ENCODE measurements around the gene GAS2.

Gene GAS2

DNA sequence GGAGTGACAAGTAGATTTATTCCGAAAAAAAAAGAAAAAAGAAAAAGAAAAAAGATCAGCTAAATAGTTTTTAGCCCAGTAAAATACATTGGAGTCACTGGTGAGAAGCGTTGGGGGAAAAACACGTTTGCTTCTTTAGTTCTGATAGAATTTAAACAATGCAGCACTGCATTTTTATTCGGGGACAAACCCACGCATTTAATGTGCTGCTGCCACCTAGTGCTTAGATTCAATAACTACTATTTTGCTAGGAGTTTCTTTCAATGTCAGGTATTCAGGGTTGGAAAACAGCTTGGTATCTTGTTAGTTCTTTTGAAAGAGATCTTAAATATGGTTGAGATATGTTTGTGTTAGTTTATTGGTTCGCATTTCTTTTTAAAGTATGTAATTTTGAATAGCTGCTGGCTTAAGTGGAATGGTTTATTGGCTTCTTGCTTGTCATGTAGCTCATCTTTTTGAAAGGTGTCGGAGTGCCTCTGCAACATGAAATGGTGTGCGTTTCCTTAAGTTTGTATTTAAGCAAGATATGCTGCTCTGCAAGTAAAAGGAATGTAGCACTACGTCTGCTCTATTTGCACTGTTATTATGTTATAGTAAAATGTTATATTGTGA, 121.2 kb downstream of the GAS2 start:
- DNase-seq (ENCODE audit: low read depth): peak; percentile 2

- no peak for DNase-seq (ENCODE audit: low read depth)
These were observed 126.1 kb downstream of the GAS2 start for GRCh38 chr11:22792497-22792896.

GRCh38 chr11:22795914-22796313, 129.5 kb downstream of the GAS2 start:
- DNase-seq (ENCODE audit: low read depth): no peak

GRCh38 chr11:22797047-22797446, 130.6 kb downstream of the GAS2 start:
- DNase-seq (ENCODE audit: low read depth): no peak

GRCh38 chr11:22798901-22799300, 132.5 kb downstream of the GAS2 start:
- no peak for DNase-seq (ENCODE audit: low read depth)

DNA sequence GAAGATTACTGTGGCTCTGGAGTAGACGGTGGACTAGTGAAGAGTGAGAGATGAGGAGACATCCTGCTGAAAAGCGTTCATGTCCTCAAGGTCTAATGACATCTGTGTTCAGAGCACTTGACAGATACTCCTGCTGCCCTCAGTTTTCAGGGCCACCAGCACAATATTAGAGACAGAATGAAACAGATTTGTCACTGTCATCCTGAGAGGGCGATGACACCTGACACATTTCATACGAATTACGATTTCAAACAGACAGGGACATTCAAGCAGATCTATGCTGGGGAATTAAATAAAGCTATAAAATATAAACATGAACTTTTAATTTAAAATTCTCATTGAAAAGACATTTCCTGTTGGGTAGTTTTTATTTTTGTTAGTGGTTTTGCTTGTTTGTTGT, 134.1 kb downstream of the GAS2 start:
- DNase-seq (ENCODE audit: low read depth): no peak

GRCh38 chr11:22802861-22803260, 136.4 kb downstream of the GAS2 start:
- DNase-seq (ENCODE audit: low read depth): no peak

GRCh38 chr11:22807391-22807790, 141.0 kb downstream of the GAS2 start:
- no peak for DNase-seq (ENCODE audit: low read depth)

DNA sequence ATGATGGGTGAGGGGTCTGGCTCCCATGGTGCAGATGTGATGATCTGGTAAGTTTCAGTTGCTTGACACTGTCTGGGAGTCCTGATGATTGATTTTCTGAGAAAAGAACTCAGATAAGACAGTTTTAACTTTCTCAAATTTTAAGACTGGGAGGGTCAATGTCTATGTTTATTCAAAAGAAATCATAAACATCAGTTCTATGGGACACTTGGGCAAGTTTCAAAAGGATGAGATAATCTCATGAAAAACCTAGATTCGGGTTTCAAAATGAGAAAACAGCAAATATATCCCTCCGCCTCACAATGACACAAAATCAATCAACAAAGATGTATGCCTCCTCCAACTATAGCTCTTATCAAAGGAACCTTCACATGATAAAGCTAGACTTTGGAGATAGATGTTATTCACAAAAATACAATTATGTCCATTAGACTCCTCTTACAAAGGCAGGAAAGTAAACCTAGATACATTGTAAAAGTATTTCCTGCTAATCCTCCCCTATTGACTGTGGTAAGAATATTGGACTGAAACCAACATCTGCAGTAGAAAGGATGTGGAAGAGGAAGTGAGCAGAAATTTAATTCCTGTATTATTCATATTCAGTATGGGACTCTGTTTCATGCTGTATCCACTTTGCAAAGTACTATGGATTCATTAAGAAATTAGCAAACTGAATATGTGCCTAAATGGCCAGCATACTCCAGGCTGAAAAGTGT, 141.6 kb downstream of the GAS2 start:
- DNase-seq (ENCODE audit: low read depth): no peak

- no peak for DNase-seq (ENCODE audit: low read depth)
These were observed 142.3 kb downstream of the GAS2 start for GRCh38 chr11:22808571-22809197.

GRCh38 chr11:22809893-22810292, 143.5 kb downstream of the GAS2 start:
- no peak for DNase-seq (ENCODE audit: low read depth)

- no peak for DNase-seq (ENCODE audit: low read depth)
These were observed 155.8 kb downstream of the GAS2 start for GRCh38 chr11:22822203-22822602.

GRCh38 chr11:22828373-22828772, 162.0 kb downstream of the GAS2 start:
- no peak for DNase-seq (ENCODE audit: low read depth)

- peak; percentile 95 for DNase-seq (ENCODE audit: low read depth)
These were observed 163.0 kb downstream of the GAS2 start, which contains the start of gene SVIP for GRCh38 chr11:22829231-22830081. Gene SVIP, minus strand, starts transcription at chr11:22829801. Its CDS starts 53 bp downstream, at chr11:22829748.

DNA sequence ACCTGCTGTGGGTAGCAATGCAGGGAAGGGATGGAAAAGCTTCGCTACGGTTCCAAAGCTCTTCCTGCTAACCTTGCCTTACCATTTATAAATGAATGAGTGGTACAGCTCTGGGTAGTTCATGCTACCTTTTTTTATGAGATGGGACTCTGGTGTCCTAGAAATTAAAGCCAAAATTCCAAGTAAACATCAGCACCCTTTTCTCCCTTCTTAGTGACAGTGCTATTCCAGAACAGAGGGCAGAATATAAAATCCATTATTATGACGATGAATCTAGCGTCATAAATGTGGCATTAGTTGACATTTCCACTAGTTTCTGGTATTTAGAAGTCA, 163.6 kb downstream of the GAS2 start:
- no peak for DNase-seq (ENCODE audit: low read depth)

DNA sequence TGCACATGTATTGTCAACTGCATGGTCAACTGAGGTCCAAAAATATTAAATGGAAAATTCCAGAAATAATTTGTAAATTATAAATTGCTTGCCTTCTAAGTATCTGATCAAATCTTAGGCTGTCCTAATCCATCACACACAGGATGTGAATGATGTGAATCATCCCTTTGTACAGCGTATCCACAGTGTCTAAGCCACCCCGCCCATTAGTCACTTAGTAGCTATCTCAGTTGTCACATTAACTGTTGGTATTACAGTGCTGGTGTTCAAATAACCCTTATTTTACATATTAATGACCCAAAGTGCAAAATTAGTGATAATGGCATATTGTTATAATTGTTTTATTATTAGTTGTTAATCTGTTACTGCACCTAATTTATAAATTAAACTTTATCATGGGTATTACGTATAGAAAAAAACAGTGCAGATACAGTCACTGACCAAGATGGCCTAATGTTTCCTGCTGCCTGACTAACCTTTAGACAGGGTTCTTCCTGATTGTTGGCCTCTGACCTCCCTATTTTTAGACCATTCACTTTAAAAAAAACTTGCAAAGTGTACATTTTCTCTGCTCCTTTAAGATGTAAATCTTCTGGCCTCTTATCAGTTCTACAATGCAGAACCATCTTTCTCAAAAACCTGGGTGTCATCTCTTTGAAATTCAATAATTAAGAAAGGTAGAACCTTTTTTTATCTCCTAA, 166.1 kb downstream of the GAS2 start:
- no peak for DNase-seq (ENCODE audit: low read depth)

- no peak for DNase-seq (ENCODE audit: low read depth)
These were observed 180.3 kb downstream of the GAS2 start for GRCh38 chr11:22846726-22847125.

DNA sequence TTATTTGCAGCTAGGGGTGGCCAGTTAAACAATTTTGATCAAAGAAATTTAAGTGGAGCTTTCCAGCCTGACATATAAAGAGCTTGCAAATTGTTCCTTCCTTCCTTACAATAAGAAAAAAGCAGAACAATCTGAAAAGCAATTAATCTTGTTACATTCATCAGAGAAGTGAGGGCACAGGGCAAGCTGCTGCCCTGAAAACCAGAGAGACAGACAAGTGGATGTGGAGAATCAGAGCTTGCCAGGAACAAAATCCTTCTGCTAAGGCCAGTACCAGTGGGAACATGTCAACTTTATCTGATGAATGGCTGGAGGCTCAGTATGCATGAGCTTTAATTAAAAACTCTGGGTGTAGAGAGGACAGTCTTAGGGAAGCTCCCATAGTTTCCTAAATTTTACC, 185.1 kb downstream of the GAS2 start:
- DNase-seq (ENCODE audit: low read depth): no peak

GRCh38 chr11:22859756-22860155, 193.3 kb downstream of the GAS2 start:
- no peak for DNase-seq (ENCODE audit: low read depth)

- no peak for DNase-seq (ENCODE audit: low read depth)
These were observed 193.8 kb downstream of the GAS2 start, which contains the start of gene CCDC179 for GRCh38 chr11:22860241-22860640. Gene CCDC179, minus strand, starts transcription at chr11:22860474. Its CDS starts 53 bp downstream, at chr11:22860421.
